Neural progenitor cell (in vitro differentiated cells): ENCODE results near the gene SLC16A5. TPM values are rescaled to one million over a fixed set of nuclear protein-coding genes. Genes with fewer than 3 reads are reported as not detected.

Source experiments
- DNase-seq: peaks from one replicate; pipeline ENCODE4 v3.0.0-alpha.2; 2016; ENCODE audit warnings: low spot score
- H2AFZ ChIP-seq: fragments of 200-600 bp; sonication (generic); replicated peaks from 2 replicates; pipeline ENCODE4 v1.6.1; 2016; ENCODE audit warnings: antibody characterized with exemption
- H3F3A ChIP-seq: fragments of 200-600 bp; sonication (generic); 2 replicates; pipeline ENCODE4 v1.6.1; 2016; ENCODE audit warnings: antibody characterized with exemption, low read depth
- H3K27ac ChIP-seq: fragments of 200-600 bp; sonication (generic); 2 replicates; pipeline ENCODE4 v1.5.1; 2016; ENCODE audit warnings: mild to moderate bottlenecking
- H3K27me3 ChIP-seq: fragments of 200-600 bp; sonication (generic); 2 replicates; pipeline ENCODE4 v1.6.1; 2016; ENCODE audit warnings: mild to moderate bottlenecking, moderate library complexity
- H3K36me3 ChIP-seq: fragments of 200-600 bp; sonication (generic); 2 replicates; pipeline ENCODE4 v1.5.1; 2016
- H3K4me1 ChIP-seq: fragments of 200-600 bp; sonication (generic); 2 replicates; pipeline ENCODE4 v1.6.1; 2016; ENCODE audit warnings: mixed run types
- H3K4me2 ChIP-seq: fragments of 200-600 bp; sonication (generic); 2 replicates; pipeline ENCODE4 v1.6.1; 2016
- H3K4me3 ChIP-seq: fragments of 200-600 bp; sonication (generic); 2 replicates; pipeline ENCODE4 v1.5.1; 2016
- H3K79me2 ChIP-seq: fragments of 200-600 bp; sonication (generic); 2 replicates; pipeline ENCODE4 v1.6.1; 2016; ENCODE audit warnings: low read depth
- H3K9ac ChIP-seq: fragments of 200-600 bp; sonication (generic); 2 replicates; pipeline ENCODE4 v1.6.1; 2016
- H3K9me3 ChIP-seq: fragments of 200-600 bp; sonication (generic); 2 replicates; pipeline ENCODE4 v1.5.1; 2016; ENCODE audit warnings: low read depth
- H4K20me1 ChIP-seq: fragments of 200-600 bp; sonication (generic); 2 replicates; pipeline ENCODE4 v1.6.1; 2016; ENCODE audit warnings: low read depth
- H3K27ac Mint-ChIP-seq: 3 replicates; pipeline ENCODE4 v1.8.0; 2021; ENCODE audit warnings: mixed read lengths
- H3K27me3 Mint-ChIP-seq: 2 replicates; pipeline ENCODE4 v1.8.0; 2022; ENCODE audit warnings: low read depth, mild to moderate bottlenecking, inconsistent platforms, moderate library complexity, mixed read lengths; ENCODE audit not compliant: insufficient read depth
- H3K36me3 Mint-ChIP-seq: 3 replicates; pipeline ENCODE4 v1.8.0; 2021; ENCODE audit warnings: mixed read lengths
- H3K4me1 Mint-ChIP-seq: 3 replicates; pipeline ENCODE4 v1.8.0; 2021; ENCODE audit warnings: mixed read lengths
- H3K4me3 Mint-ChIP-seq: 3 replicates; pipeline ENCODE4 v1.8.0; 2021; ENCODE audit warnings: mild to moderate bottlenecking, moderate library complexity, mixed read lengths
- H3K9me3 Mint-ChIP-seq: 3 replicates; pipeline ENCODE4 v1.8.0; 2020; ENCODE audit warnings: mixed read lengths
- CTCF ChIP-seq: fragments of 200-600 bp; sonication (generic); IDR thresholded peaks from 2 replicates; pipeline ENCODE4 v1.5.1; 2017; ENCODE audit warnings: antibody characterized with exemption, mild to moderate bottlenecking
- EZH2 ChIP-seq: fragments of 200-600 bp; sonication (generic); IDR thresholded peaks from 2 replicates; pipeline ENCODE4 v1.6.1; 2017; ENCODE audit warnings: antibody characterized with exemption, mild to moderate bottlenecking, moderate library complexity
- EZH2phosphoT487 ChIP-seq: fragments of 200-600 bp; sonication (generic); IDR thresholded peaks from 2 replicates; pipeline ENCODE4 v1.6.1; 2017; ENCODE audit warnings: antibody characterized with exemption
- total RNA-seq: library from RNA; depleted of rRNA; stranded (reverse); fragments of >200 nt; gene quantifications from 2 replicates; pipeline ENCODE4 v1.2.3, GENCODE V29; 2015; ENCODE audit warnings: low replicate concordance

SLC16A5 gene
- total RNA-seq, 1 donor from 2014 or later, result 3.4 TPM

GRCh38 chr17:75114552-75115314 lies 27.0 kb downstream of the SLC16A5 start:
- Mint-ChIP-seq H3K27ac (peak overlapping the region; percentile 37), H3K27me3 (peaks cover 5% of the 10 kb centered on the region), H3K36me3 (peaks cover 2% of the 10 kb centered on the region), H3K4me1 (peaks cover 22% of the 10 kb centered on the region), H3K4me3 (peak overlapping the region; percentile 70), H3K9me3 (no peaks in the 10 kb centered on the region)
- Histone ChIP-seq H3K9ac (no peak overlapping the region), H3F3A (peaks cover 5% of the 10 kb centered on the region), H3K4me2 (peak overlapping the region; percentile 39), H4K20me1 (no peaks in the 10 kb centered on the region), H3K27ac (no peak overlapping the region), H2AFZ (peak overlapping the region; percentile 68), H3K36me3 (no peaks in the 10 kb centered on the region), H3K79me2 (peaks cover 8% of the 10 kb centered on the region), H3K27me3 (no peaks in the 10 kb centered on the region), H3K4me3 (no peak overlapping the region), H3K9me3 (no peaks in the 10 kb centered on the region), H3K4me1 (peaks cover 3% of the 10 kb centered on the region)
- DNase-seq, result peak; percentile 0
- TF ChIP-seq EZH2 (no peak), EZH2phosphoT487 (no peak), CTCF (no peak)

- no peaks in the 10 kb centered on the region for H4K20me1 ChIP-seq
- no peak overlapping the region for H3K4me2 ChIP-seq
- H3K79me2 ChIP-seq, result peaks cover 5% of the 10 kb centered on the region
- Mint-ChIP-seq H3K27ac (no peak overlapping the region), H3K4me1 (peaks cover 19% of the 10 kb centered on the region), H3K36me3 (peaks cover 5% of the 10 kb centered on the region), H3K9me3 (no peaks in the 10 kb centered on the region), H3K4me3 (no peak overlapping the region), H3K27me3 (peaks cover 5% of the 10 kb centered on the region)
- no peaks in the 10 kb centered on the region for H3K9me3 ChIP-seq
- DNase-seq, result no peak
- TF ChIP-seq EZH2phosphoT487 (no peak), CTCF (no peak), EZH2 (no peak)
- no peaks in the 10 kb centered on the region for H3K36me3 ChIP-seq
- H3K9ac ChIP-seq, result no peak overlapping the region
- peaks cover 3% of the 10 kb centered on the region for H3K4me1 ChIP-seq
- H3K27me3 ChIP-seq, result no peaks in the 10 kb centered on the region
- no peak overlapping the region for H3K4me3 ChIP-seq
- no peak overlapping the region for H2AFZ ChIP-seq
- no peak overlapping the region for H3K27ac ChIP-seq
- H3F3A ChIP-seq, result peaks cover 5% of the 10 kb centered on the region
Measured at GRCh38 chr17:75115555-75115954, 27.8 kb downstream of the SLC16A5 start.

GRCh38 chr17:75116737-75117136 lies 29.0 kb downstream of the SLC16A5 start:
- Histone ChIP-seq H3K9me3 (no peaks in the 10 kb centered on the region), H3K4me1 (peaks cover 3% of the 10 kb centered on the region), H3K79me2 (no peaks in the 10 kb centered on the region), H3K27ac (no peak overlapping the region), H3K4me2 (no peak overlapping the region), H3K36me3 (no peaks in the 10 kb centered on the region), H3K27me3 (no peaks in the 10 kb centered on the region), H2AFZ (no peak overlapping the region), H3F3A (peaks cover 5% of the 10 kb centered on the region), H4K20me1 (no peaks in the 10 kb centered on the region), H3K9ac (no peak overlapping the region), H3K4me3 (no peak overlapping the region)
- Mint-ChIP-seq H3K4me3 (no peak overlapping the region), H3K27ac (no peak overlapping the region), H3K27me3 (peaks cover 5% of the 10 kb centered on the region), H3K4me1 (peaks cover 17% of the 10 kb centered on the region), H3K36me3 (peaks cover 9% of the 10 kb centered on the region), H3K9me3 (no peaks in the 10 kb centered on the region)
- DNase-seq, result no peak
- TF ChIP-seq EZH2phosphoT487 (no peak), CTCF (no peak), EZH2 (no peak)
